Measurements from ENCODE around the gene FAM193B. TPM values are rescaled to one million over a fixed set of nuclear protein-coding genes. Genes with fewer than 3 reads are reported as not detected.
A peak's percentile ranks its signal among the peaks of the same experiment; 100 is the strongest.

The FAM193B gene
- total and polyA plus RNA-seq, 2 of the 13 experiments (the other 11 are each of a cell fraction or from before 2014, with no cell fraction given): 21.2 to 40.9 TPM

DNA sequence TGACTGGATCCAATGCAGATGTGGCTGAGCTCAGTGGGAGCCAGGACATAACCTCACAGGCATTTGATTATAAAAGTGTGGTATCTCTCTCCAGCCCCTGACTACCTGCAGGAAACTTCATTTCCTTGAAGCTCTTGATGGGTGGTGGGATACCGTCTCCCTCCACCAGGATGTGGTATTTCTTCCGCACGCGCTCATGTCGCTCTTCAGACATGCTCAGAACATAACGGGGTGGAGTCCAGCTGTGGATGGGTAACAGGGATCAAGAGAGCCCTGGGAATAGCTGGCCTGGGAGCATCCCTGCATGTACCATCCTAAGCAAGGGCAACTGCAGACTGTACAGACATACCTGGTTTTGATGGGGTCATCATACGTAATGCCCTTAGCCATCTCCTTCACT is 38.8 kb downstream of the FAM193B start:
- Histone ChIP-seq H3K4me2 (ENCODE audit: low read depth, low read length) (peak overlapping the region; percentile 92), H2AFZ (ENCODE audit: low read length) (no peak overlapping the region), H3K9ac (ENCODE audit: insufficient read depth, low read depth, low read length) (peak overlapping the region; percentile 90), H3K79me2 (ENCODE audit: insufficient read depth, low read length) (peaks cover 15% of the 10 kb centered on the region), H3K36me3 (replicated peaks in 1 of 2; ENCODE audit: control insufficient read depth in 1 of 2, insufficient read depth in 2 of 2, low read length in 2 of 2) (peaks cover 33 to 64% of the 10 kb centered on the region in 2 experiments; a peak in 4 of 5 replicates), H3K27me3 (ENCODE audit: control insufficient read depth in 1 of 2, insufficient read depth in 2 of 2, low read length in 2 of 2) (no peaks in the 10 kb centered on the region; a peak in 1 of 5 replicates), H4K20me1 (ENCODE audit: insufficient read depth, low read length) (no peaks in the 10 kb centered on the region; the same call in 1 of the 2 replicates), H3K4me3 (replicated peaks in 1 of 3; ENCODE audit: insufficient read depth in 1 of 3, low read depth in 2 of 3, low read length in 3 of 3) (peak overlapping the region; percentile 70 to 96 (median 86)), H3K4me1 (ENCODE audit: insufficient read depth, low read length) (peaks cover 26% of the 10 kb centered on the region), H3K27ac (ENCODE audit: extremely low read length, insufficient read depth, low read length) (peak overlapping the region; percentile 62), H3K9me3 (ENCODE audit: low read length) (no peaks in the 10 kb centered on the region)
- DNase-seq (ENCODE audit: low spot score): no peak
- TF ChIP-seq, protein P1, sequence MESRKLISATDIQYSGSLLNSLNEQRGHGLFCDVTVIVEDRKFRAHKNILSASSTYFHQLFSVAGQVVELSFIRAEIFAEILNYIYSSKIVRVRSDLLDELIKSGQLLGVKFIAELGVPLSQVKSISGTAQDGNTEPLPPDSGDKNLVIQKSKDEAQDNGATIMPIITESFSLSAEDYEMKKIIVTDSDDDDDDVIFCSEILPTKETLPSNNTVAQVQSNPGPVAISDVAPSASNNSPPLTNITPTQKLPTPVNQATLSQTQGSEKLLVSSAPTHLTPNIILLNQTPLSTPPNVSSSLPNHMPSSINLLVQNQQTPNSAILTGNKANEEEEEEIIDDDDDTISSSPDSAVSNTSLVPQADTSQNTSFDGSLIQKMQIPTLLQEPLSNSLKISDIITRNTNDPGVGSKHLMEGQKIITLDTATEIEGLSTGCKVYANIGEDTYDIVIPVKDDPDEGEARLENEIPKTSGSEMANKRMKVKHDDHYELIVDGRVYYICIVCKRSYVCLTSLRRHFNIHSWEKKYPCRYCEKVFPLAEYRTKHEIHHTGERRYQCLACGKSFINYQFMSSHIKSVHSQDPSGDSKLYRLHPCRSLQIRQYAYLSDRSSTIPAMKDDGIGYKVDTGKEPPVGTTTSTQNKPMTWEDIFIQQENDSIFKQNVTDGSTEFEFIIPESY (CRISPR knock-in tag; IDR thresholded peaks at IDR 0.05): peak; percentile 72
- no peak for TF ChIP-seq ESRRA (CRISPR knock-in tag; IDR thresholded peaks at IDR 0.05; ENCODE audit: low read depth)
- in situ Hi-C loops (cut with HindIII; ENCODE audit: extremely low pct_ligation_motif_present, low pct_unique_long_range_greater_than_20kb): no loop called here
- CTCF ChIA-PET (ENCODE audit: low intra/inter-chr PET ratio, low total read pairs): no interaction called here
- no peak for FAIRE-seq
- 91% methylated on average over 6 of the region's 7 CpGs for WGBS (ENCODE audit: low lambda C conversion rate)
- BruUV-seq (replicated peaks): no TSS peak
- POLR2A ChIA-PET: interaction anchor here (1.8 to 2.9 kb wide), 2 partner anchors 19 to 31 kb away, joined by 7 to 18 read pairs; partner anchors contain the start of gene PDLIM7
- intact Hi-C loops (cut with micrococcal nuclease; ENCODE audit: unreplicated experiment): loop anchor here (5.0 kb wide), 1 partner anchor 37 kb away; the partner anchor contains the start of gene FAM193B
- no peak for ATAC-seq

DNA sequence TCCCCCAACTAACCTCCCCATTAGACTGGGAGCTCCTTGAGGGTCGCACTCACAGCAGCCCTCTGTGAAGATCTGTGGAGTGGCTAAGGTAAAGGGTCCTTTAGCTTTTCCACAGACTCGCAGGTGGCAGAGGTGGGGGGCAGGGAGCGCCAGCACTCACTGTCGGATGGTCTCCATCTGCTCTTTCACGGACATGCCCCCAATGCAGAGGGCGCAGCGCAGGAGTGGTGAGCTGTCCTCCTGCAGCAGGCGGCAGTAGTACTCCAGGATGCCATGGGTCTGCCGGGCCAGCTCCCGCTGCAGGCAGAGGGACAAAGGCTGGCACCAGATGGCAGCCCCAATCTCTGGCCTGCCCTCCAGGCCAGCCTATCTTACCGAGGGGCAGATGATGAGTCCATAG is 39.8 kb downstream of the FAM193B start:
- ATAC-seq: no peak

More for the DNA sequence above, 39.8 kb downstream of the FAM193B start:
- Histone ChIP-seq H3K9me3 (ENCODE audit: low read length) (no peaks in the 10 kb centered on the region), H3K27me3 (ENCODE audit: control insufficient read depth in 1 of 2, insufficient read depth in 2 of 2, low read length in 2 of 2) (no peaks in the 10 kb centered on the region; a peak in 1 of 5 replicates), H4K20me1 (ENCODE audit: insufficient read depth, low read length) (no peaks in the 10 kb centered on the region; the same call in 1 of the 2 replicates), H3K36me3 (replicated peaks in 1 of 2; ENCODE audit: control insufficient read depth in 1 of 2, insufficient read depth in 2 of 2, low read length in 2 of 2) (peaks cover 31 to 59% of the 10 kb centered on the region in 2 experiments; a peak in 4 of 5 replicates), H3K4me2 (ENCODE audit: low read depth, low read length) (no peak overlapping the region; the same call in 1 of the 2 replicates), H3K27ac (ENCODE audit: extremely low read length, insufficient read depth, low read length) (no peak overlapping the region), H3K4me1 (ENCODE audit: insufficient read depth, low read length) (peaks cover 26% of the 10 kb centered on the region), H3K79me2 (ENCODE audit: insufficient read depth, low read length) (peaks cover 15% of the 10 kb centered on the region), H3K4me3 (replicated peaks in 1 of 3; ENCODE audit: insufficient read depth in 1 of 3, low read depth in 2 of 3, low read length in 3 of 3) (no peak overlapping the region), H3K9ac (ENCODE audit: insufficient read depth, low read depth, low read length) (no peak overlapping the region), H2AFZ (ENCODE audit: low read length) (no peak overlapping the region)
- DNase-seq (ENCODE audit: low spot score) (no peak), FAIRE-seq (no peak)
- intact Hi-C loops (cut with micrococcal nuclease; ENCODE audit: unreplicated experiment) (no loop called here), in situ Hi-C loops (cut with HindIII; ENCODE audit: extremely low pct_ligation_motif_present, low pct_unique_long_range_greater_than_20kb) (no loop called here)
- no peak for TF ChIP-seq SP2 (CRISPR knock-in tag; IDR thresholded peaks at IDR 0.05)
- no peak for TF ChIP-seq RAD21 (CRISPR knock-in tag; IDR thresholded peaks at IDR 0.05)
- no peak for TF ChIP-seq KAT8 (CRISPR knock-in tag; IDR thresholded peaks at IDR 0.05)
- TF ChIP-seq, protein P2, sequence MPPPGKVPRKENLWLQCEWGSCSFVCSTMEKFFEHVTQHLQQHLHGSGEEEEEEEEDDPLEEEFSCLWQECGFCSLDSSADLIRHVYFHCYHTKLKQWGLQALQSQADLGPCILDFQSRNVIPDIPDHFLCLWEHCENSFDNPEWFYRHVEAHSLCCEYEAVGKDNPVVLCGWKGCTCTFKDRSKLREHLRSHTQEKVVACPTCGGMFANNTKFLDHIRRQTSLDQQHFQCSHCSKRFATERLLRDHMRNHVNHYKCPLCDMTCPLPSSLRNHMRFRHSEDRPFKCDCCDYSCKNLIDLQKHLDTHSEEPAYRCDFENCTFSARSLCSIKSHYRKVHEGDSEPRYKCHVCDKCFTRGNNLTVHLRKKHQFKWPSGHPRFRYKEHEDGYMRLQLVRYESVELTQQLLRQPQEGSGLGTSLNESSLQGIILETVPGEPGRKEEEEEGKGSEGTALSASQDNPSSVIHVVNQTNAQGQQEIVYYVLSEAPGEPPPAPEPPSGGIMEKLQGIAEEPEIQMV (CRISPR knock-in tag; IDR thresholded peaks at IDR 0.05; ENCODE audit: low read depth): no peak
- TF ChIP-seq, protein P3, sequence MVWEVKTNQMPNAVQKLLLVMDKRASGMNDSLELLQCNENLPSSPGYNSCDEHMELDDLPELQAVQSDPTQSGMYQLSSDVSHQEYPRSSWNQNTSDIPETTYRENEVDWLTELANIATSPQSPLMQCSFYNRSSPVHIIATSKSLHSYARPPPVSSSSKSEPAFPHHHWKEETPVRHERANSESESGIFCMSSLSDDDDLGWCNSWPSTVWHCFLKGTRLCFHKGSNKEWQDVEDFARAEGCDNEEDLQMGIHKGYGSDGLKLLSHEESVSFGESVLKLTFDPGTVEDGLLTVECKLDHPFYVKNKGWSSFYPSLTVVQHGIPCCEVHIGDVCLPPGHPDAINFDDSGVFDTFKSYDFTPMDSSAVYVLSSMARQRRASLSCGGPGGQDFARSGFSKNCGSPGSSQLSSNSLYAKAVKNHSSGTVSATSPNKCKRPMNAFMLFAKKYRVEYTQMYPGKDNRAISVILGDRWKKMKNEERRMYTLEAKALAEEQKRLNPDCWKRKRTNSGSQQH (CRISPR knock-in tag; IDR thresholded peaks at IDR 0.05; ENCODE audit: low read depth): no peak
- no peak for TF ChIP-seq BRD4 (CRISPR knock-in tag; IDR thresholded peaks at IDR 0.05)
- no peak for TF ChIP-seq ZNF383 (CRISPR knock-in tag; IDR thresholded peaks at IDR 0.05; ENCODE audit: borderline replicate concordance)
- no peak for TF ChIP-seq NRL (CRISPR knock-in tag; IDR thresholded peaks at IDR 0.05; ENCODE audit: borderline replicate concordance)
- ChIA-PET POLR2A (no interaction called here), CTCF (ENCODE audit: low intra/inter-chr PET ratio, low total read pairs) (no interaction called here)
- 96% methylated on average over 8 of the region's 11 CpGs for WGBS (ENCODE audit: low lambda C conversion rate)
- BruUV-seq (replicated peaks): no TSS peak
